ENCODE results near the gene THSD4.

GRCh38 chr15:71730277-71731144 lies 615.2 kb downstream of the THSD4 start:
- TF ChIP-seq POLR2A (IDR thresholded peaks at IDR 0.05): no peak
- TF ChIP-seq, protein P1, sequence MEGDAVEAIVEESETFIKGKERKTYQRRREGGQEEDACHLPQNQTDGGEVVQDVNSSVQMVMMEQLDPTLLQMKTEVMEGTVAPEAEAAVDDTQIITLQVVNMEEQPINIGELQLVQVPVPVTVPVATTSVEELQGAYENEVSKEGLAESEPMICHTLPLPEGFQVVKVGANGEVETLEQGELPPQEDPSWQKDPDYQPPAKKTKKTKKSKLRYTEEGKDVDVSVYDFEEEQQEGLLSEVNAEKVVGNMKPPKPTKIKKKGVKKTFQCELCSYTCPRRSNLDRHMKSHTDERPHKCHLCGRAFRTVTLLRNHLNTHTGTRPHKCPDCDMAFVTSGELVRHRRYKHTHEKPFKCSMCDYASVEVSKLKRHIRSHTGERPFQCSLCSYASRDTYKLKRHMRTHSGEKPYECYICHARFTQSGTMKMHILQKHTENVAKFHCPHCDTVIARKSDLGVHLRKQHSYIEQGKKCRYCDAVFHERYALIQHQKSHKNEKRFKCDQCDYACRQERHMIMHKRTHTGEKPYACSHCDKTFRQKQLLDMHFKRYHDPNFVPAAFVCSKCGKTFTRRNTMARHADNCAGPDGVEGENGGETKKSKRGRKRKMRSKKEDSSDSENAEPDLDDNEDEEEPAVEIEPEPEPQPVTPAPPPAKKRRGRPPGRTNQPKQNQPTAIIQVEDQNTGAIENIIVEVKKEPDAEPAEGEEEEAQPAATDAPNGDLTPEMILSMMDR (IDR thresholded peaks at IDR 0.05): peak; percentile 74 to 81 (median 80)
